OCI-LY3 (cell line): ENCODE data around the gene TTLL11.

Experiments used
- CTCF ChIP-seq: fragments of 200-600, 300-600 bp; sonication (generic); IDR thresholded peaks from 2 replicates; pipeline ENCODE4 v1.5.1; 2014; ENCODE audit warnings: antibody characterized with exemption, low read length, low read depth
- EZH2phosphoT487 ChIP-seq: fragments of 200-600 bp; shearing (Covaris generic); IDR thresholded peaks from 2 replicates; pipeline ENCODE4 v1.6.1; 2018; ENCODE audit warnings: antibody characterized with exemption, mixed run types, low read depth

GRCh38 chr9:122036988-122037387 is 56.1 kb downstream of the TTLL11 start:
- TF ChIP-seq CTCF (no peak), EZH2phosphoT487 (no peak)
